HG03103 (cell line): ENCODE data around the gene RNF14.

Experiments used
- ATAC-seq: cut with Tn5 transposase; IDR thresholded peaks from one replicate; pipeline ENCODE4 v1.9.1; 2021; ENCODE audit warnings: low read depth; ENCODE audit not compliant: unreplicated experiment

Gene RNF14

DNA sequence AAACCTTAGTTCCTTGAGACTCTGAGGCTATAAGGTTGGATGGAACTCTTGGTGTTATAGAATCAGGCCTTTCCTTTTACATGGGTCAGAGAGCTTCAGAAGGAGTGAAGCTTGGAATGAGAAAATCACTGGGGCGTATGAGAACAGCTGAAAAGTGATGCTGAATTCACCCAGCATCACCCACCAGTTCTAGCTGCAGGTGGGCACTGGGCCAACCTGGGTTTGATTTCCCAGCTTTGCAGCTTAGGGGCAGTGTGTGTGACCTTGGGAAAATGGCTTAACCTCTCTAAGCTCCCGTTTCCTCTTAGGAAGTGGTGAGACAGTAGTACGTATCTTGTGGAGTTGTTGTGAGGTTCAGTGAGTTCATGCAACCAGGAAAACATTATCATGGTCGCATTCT is 21.6 kb upstream of the RNF14 start:
- ATAC-seq: no peak

DNA sequence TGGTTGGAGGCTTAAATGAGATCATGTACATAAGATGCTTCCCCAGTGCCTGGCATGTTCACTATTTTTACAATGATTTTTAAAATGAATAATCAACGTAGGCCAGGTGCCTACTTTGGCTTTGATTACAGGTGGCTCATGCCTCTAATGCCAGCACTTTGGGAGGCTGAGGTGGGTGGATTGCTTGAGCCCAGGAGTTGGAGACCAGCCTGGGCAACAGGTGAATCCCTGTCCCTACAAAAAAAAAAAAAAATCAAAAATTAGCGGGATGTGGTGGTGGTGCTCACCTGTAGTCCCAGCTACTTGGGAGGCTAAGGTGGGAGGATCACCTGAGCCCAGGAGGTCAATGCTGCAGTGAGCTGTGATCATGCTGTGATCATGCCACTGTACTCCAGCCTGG is 20.1 kb upstream of the RNF14 start:
- ATAC-seq: no peak

DNA sequence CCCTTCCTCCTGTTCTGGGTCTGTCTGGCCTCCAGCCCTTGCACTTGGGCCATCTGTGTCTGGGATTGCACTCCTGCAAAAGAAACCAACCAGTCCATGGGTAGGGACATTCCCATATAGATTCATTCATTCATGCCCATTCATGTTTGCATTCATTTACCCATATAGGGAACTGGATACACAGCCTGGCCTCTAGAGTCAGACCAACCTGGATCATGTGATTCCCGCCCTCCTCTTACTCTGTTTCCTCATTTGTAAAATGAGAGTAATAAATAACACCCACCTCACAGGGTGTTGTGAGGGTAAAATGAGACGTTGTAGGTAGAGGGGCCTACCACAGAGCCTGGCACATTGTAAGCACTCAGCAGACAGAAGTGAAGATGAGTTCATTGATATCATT is 19.4 kb upstream of the RNF14 start:
- no peak for ATAC-seq

DNA sequence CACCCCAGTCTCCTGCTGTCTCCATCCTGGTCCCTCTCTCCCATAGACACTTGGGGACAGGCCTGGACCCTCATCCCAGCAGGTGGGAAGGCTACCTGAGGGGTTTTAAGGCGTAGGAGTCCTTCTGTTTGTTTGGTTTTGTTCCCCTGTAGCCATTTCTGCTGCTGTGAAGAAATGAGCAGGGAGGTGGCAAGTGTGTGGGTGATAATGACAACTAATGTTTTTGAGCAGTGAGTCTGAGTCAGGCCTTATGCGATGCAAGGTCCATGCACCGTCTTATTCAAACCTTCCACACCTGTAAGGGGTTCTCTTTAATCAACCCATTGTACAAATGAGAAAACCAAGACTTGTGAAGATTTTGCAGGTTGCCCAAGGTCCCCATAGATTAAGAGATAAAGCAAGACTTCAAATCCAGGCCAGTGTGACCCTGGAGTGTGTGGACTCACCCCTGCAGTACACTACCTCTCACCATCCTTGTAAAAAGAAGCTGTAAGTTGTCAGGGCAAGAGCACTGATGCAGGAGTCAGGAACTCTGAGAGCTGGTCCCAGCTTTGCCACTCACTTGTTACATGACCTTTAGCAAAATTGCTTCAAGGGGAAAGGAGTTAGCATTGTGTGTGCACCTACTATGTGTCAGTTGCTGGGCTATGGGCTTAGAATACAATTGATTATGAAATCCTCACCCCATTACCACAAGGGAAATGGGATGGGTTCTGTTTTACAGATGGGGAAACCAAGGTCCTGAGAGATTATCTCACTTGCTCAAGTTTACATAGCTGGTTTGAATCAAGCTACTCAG is 18.5 kb upstream of the RNF14 start:
- ATAC-seq: no peak

DNA sequence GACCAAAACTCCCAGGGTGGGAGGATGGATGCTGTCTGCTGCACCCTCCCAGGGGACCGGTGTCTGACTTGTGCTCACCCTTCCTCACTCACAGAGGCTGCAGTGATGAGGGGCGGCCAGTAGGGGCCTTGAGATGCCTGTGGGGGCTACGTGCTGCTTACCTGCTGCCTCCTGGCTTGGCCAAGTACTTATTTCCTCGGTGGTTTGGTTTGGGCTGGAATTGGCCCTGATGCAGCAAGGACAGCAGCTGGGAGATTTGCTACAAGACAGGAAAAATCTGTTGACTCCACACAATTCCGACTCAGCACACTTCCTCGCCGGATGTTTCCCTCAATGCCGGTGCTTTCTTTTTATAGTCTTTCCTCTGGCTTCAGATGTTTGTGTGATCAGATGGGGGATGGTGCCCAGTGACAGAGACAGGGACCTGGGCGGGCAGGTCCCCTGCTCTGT is 17.5 kb upstream of the RNF14 start:
- peak; percentile 81 for ATAC-seq

DNA sequence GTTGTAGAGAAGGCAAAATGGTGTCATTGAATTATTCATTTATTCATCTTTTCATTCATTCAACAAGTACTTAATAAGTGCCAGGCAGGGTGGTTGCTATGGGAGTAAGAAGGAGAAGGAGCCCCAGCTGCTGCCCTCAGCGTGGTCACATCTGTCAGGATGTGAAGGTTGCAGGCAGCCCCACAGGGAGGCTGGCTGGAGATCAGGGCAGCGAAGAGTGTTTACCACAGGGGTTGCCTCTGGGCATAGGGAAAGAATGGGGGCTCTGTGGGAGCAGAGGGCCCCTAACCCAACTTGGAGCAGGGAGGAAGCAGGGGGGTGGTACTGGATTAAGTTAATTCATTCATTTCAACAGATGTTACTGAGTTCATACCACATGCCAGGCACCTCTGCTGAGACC is 16.9 kb upstream of the RNF14 start:
- ATAC-seq: no peak

GRCh38 chr5:141954194-141954593 is 14.7 kb upstream of the RNF14 start:
- no peak for ATAC-seq

- no peak for ATAC-seq
Observed at GRCh38 chr5:141957367-141957996, 11.4 kb upstream of the RNF14 start.

GRCh38 chr5:141958113-141958512 is 10.8 kb upstream of the RNF14 start, which contains the start of gene PCDH12:
Gene PCDH12, minus strand, starts transcription at chr5:141958202. Its CDS starts 351 bp downstream, at chr5:141957851.
- ATAC-seq: no peak

GRCh38 chr5:141958546-141959172 is 10.2 kb upstream of the RNF14 start:
- ATAC-seq: no peak

- ATAC-seq: no peak
Observed at GRCh38 chr5:141960018-141960417, 8.9 kb upstream of the RNF14 start.

- ATAC-seq: peak; percentile 94
Observed at GRCh38 chr5:141960449-141961323, 8.2 kb upstream of the RNF14 start.

- ATAC-seq: no peak
Observed at GRCh38 chr5:141961466-141961865, 7.4 kb upstream of the RNF14 start.

- ATAC-seq: no peak
Observed at GRCh38 chr5:141963701-141964100, 5.2 kb upstream of the RNF14 start.

DNA sequence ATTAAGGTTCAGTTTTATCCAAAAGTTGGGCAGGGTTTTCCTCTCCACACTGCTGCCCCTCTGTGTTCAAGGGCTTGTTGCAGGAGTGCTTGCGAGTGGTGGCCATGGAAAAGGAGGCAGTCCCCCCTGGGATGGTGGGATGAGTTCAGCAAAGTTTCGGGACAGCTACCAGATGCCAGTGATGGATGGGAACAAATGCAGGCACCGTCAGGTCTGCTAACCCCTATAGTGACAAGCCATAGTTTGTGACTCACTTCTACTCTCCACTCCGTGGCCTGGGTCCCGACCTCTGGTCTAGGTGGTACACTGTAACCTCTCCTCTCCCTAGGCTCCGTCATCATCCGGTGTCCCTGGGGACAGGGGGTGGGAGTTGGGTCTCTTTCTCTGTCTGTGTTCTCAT is 3.8 kb upstream of the RNF14 start:
- no peak for ATAC-seq

GRCh38 chr5:141966275-141966962 is 2.5 kb upstream of the RNF14 start:
- ATAC-seq: no peak

DNA sequence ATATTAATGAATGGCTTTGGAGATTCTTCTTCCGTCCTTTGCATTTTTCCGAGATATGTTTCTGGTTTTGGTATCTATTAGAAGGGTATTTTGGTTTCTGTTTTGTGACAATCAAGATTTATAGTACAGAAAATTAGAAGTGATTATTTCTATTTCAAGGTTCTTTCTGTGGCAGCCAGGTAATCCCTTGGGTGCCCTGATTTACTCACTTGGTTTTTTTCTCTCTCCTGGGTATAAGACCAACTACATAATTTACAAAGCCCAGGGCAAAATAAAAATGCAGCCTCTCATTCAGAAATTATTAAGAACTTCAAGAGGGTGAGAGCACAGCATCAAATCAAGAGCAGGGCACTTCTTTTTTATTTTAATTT is 2.0 kb upstream of the RNF14 start:
- no peak for ATAC-seq

DNA sequence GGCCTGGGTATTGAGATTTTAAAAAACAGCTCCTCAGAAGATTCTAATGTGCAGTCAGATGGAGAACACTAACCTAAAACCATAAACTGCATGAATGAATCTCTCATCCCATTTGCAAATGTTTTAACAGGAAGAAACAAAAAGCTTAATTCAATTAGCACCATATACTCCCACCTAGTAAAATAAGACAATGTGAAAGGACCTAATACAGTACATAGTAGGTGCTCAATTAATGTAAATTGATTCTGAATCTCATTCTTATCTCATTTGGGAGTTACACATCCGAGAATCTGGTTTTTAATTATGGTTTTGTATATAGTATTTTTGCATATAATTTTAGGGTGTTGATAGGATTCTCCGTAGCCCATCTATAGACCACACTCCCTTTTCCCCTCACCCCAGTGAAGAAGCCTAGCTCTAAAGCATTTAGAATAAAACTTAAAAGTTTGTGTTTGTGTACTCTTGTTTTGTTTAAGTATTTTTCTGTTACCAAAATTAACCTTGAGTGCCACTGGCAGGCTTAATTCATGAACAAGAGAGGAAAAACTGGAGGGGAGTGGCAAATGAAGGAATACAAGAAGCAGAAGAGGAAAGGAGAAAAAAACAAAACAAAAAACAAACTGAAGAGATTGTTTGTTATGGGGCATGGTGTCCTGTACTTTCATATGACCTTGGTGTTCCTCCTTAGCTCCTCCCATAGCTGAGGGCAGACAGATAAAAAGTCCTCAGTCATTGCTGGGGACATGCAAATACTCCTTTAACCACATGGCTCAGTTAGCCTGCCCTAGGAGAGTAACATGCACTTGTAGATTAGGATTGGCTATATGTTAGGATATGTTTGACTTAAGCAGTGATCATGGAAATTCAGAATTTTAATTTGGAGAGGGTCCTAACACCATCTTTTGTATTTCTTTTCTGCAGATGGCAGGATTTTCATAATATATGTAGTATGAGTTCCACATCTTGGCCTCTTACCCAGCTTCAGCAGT is 1.2 kb downstream of the RNF14 start:
- ATAC-seq: peak; percentile 49
